ENCODE results near the gene SPRED1.

Gene SPRED1

DNA sequence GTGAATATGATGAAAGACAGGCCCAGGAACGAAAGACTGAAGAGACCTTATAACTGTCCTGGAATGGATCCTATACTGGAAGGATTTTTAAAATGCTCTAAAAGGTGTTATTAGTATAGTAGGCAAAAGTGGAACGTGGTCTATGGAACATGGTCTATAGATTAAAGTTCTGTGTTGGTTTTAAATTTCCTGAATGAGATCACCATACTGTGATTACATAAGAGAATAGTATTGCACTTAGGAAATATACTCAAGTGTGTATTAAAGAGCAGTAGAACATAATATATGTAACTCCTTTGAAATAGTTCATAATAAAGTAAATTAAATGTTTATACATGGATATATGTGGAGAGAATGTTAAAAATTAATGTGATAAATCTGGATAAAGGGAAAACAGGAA, 68.2 kb downstream of the SPRED1 start:
- no peak for TF ChIP-seq CTCF (IDR thresholded peaks at IDR 0.05; ENCODE audit: insufficient read depth, missing control alignments)
- FAIRE-seq = no peak
- no peak for DNase-seq (ENCODE audit: insufficient read length, low spot score)

DNA sequence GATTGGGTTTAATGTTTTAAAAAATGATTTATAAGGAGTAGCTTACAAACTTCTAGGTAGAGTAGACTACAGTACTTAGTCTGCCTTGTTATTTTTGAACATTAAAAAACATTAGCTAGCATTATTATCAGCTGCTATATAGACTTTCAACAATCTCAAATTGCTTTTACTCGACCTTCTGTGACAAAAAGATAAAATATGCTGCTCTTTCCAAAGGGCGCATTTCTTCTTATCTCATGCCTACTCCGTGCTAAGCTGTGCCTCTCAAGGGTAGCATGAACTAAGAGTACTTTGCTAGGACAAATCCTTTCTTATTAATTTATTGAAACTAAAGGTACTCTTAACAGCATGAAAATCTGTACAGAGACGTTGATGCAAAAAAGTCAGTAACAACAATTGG, 71.3 kb downstream of the SPRED1 start:
- TF ChIP-seq CTCF (IDR thresholded peaks at IDR 0.05; ENCODE audit: insufficient read depth, missing control alignments) = no peak
- FAIRE-seq (no peak), DNase-seq (ENCODE audit: insufficient read length, low spot score) (no peak)

DNA sequence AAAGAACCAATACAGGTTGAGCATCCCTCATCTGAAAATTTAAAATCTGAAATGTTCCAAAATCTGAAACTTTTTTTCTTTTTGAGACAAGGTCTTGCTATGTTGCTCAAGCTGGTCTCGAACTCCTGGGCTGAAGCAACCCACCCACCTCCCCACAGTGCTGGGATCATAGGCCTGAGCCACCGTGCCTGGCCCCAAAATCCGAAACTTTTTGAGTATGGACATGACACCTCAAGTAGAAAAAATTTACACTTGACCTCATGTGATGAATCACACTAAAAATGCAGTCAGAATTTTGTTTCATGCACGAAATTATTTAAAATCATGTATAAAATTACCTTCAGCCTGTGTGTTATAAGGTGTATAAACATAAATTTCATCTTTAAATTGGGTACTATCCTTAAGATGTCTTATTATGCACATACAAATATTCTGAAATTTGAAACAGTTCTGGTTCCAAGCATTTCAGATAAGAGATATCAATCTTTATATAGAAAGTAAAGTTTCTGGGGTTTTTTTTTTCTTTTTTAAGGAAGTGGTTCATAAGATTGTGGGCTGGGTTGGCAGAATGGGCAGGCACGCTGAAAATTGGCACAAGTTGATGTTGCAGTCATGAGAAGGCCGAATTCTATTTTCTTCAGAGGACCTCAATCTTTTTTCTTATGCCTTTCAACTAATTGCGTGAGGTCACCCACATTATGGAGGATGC, 72.5 kb downstream of the SPRED1 start:
- no peak for FAIRE-seq
- no peak for TF ChIP-seq CTCF (IDR thresholded peaks at IDR 0.05; ENCODE audit: insufficient read depth, missing control alignments)

GRCh38 chr15:38325648-38325990, 73.0 kb downstream of the SPRED1 start:
- TF ChIP-seq CTCF (IDR thresholded peaks at IDR 0.05; ENCODE audit: insufficient read depth, missing control alignments) = no peak
- FAIRE-seq = no peak
- DNase-seq (ENCODE audit: insufficient read length, low spot score) = no peak

More for the DNA sequence above, 72.5 kb downstream of the SPRED1 start:
- DNase-seq (ENCODE audit: insufficient read length, low spot score) = no peak

GRCh38 chr15:38332711-38333110, 80.1 kb downstream of the SPRED1 start:
- no peak for TF ChIP-seq CTCF (IDR thresholded peaks at IDR 0.05; ENCODE audit: insufficient read depth, missing control alignments)
- no peak for DNase-seq (ENCODE audit: insufficient read length, low spot score)
- FAIRE-seq = no peak

- TF ChIP-seq CTCF (IDR thresholded peaks at IDR 0.05; ENCODE audit: insufficient read depth, missing control alignments) = no peak
- FAIRE-seq (no peak), DNase-seq (ENCODE audit: insufficient read length, low spot score) (no peak)
These were observed 82.5 kb downstream of the SPRED1 start for GRCh38 chr15:38335116-38335515.

GRCh38 chr15:38344351-38344750, 91.7 kb downstream of the SPRED1 start:
- no peak for TF ChIP-seq CTCF (IDR thresholded peaks at IDR 0.05; ENCODE audit: insufficient read depth, missing control alignments)
- FAIRE-seq (no peak), DNase-seq (ENCODE audit: insufficient read length, low spot score) (no peak)

All from D721Med (cell line).